Stimulated activated CD8-positive, alpha-beta memory T cell treated with anti-CD3 and anti-CD28 coated beads, Interleukin-4, amount 100 ng/mL, for 24 hours (primary cell): Measurements from ENCODE around the gene EFNA5.

Source experiments
- DNase-seq: peaks from one replicate; pipeline ENCODE4 v3.0.0-alpha.2; 2020; ENCODE audit warnings: low read depth

EFNA5 gene

GRCh38 chr5:107389775-107390148 is 281.0 kb downstream of the EFNA5 start:
- DNase-seq = no peak

- no peak for DNase-seq
Observed at GRCh38 chr5:107389130-107389774, 281.5 kb downstream of the EFNA5 start.

GRCh38 chr5:107388141-107388861 is 282.4 kb downstream of the EFNA5 start:
- DNase-seq = no peak

GRCh38 chr5:107387526-107388140 is 283.1 kb downstream of the EFNA5 start:
- DNase-seq = no peak

GRCh38 chr5:107385708-107386107 is 285.0 kb downstream of the EFNA5 start:
- no peak for DNase-seq

- DNase-seq = no peak
Observed at GRCh38 chr5:107384256-107384655, 286.5 kb downstream of the EFNA5 start.

- no peak for DNase-seq
Observed at GRCh38 chr5:107383414-107383813, 287.3 kb downstream of the EFNA5 start.

- DNase-seq = no peak
Observed at GRCh38 chr5:107381189-107381856, 289.4 kb downstream of the EFNA5 start.

GRCh38 chr5:107380654-107381053 is 290.1 kb downstream of the EFNA5 start:
- no peak for DNase-seq

GRCh38 chr5:107378218-107378899 is 292.4 kb downstream of the EFNA5 start:
- DNase-seq = no peak

GRCh38 chr5:107377277-107377609 is 293.5 kb downstream of the EFNA5 start:
- DNase-seq = no peak

- DNase-seq = no peak
Observed at GRCh38 chr5:107376546-107377276, 294.0 kb downstream of the EFNA5 start.

- DNase-seq = no peak
Observed at GRCh38 chr5:107373549-107374263, 297.0 kb downstream of the EFNA5 start.

- no peak for DNase-seq
Observed at GRCh38 chr5:107372723-107373450, 297.9 kb downstream of the EFNA5 start.

GRCh38 chr5:107370396-107370968 is 300.3 kb downstream of the EFNA5 start:
- DNase-seq = no peak

GRCh38 chr5:107369622-107370021 is 301.1 kb downstream of the EFNA5 start:
- no peak for DNase-seq

GRCh38 chr5:107368615-107369014 is 302.1 kb downstream of the EFNA5 start:
- DNase-seq = no peak

- DNase-seq = no peak
Observed at GRCh38 chr5:107367939-107368338, 302.8 kb downstream of the EFNA5 start.

GRCh38 chr5:107367480-107367879 is 303.3 kb downstream of the EFNA5 start:
- DNase-seq = no peak
